ENCODE data around the gene LMF1.

- TF ChIP-seq, protein P1, sequence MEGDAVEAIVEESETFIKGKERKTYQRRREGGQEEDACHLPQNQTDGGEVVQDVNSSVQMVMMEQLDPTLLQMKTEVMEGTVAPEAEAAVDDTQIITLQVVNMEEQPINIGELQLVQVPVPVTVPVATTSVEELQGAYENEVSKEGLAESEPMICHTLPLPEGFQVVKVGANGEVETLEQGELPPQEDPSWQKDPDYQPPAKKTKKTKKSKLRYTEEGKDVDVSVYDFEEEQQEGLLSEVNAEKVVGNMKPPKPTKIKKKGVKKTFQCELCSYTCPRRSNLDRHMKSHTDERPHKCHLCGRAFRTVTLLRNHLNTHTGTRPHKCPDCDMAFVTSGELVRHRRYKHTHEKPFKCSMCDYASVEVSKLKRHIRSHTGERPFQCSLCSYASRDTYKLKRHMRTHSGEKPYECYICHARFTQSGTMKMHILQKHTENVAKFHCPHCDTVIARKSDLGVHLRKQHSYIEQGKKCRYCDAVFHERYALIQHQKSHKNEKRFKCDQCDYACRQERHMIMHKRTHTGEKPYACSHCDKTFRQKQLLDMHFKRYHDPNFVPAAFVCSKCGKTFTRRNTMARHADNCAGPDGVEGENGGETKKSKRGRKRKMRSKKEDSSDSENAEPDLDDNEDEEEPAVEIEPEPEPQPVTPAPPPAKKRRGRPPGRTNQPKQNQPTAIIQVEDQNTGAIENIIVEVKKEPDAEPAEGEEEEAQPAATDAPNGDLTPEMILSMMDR (conservative IDR thresholded peaks at IDR 0.05; ENCODE audit: low read length): no peak
- no peak for TF ChIP-seq EZH2phosphoT487 (IDR thresholded peaks at IDR 0.05; ENCODE audit: borderline replicate concordance, low read depth, low read length)
Measured at GRCh38 chr16:850668-851067, 120.1 kb downstream of the LMF1 start.

All from OCI-LY7 (cell line).